Activated T-helper 17 cell treated with anti-CD3 and anti-CD28 coated beads, Interleukin-2, amount 50 U/mL, for 72 hours (primary cell): ENCODE data around the gene PITRM1. TPM values are rescaled to one million over a fixed set of nuclear protein-coding genes. Genes with fewer than 3 reads are reported as not detected.
A peak's percentile ranks its signal among the peaks of the same experiment; 100 is the strongest.
"Not testable (repeated sequence)": the region's sequence is repeated elsewhere in the genome, so short reads cannot be mapped to it uniquely, and the experiment has no call there.

Experiments used
- ATAC-seq: fragments of 150-1000 bp; cut with Tn5 transposase; replicated peaks from 2 replicates; pipeline ENCODE4 v1.10.0; 2021; ENCODE audit warnings: mild to moderate bottlenecking, moderate library complexity
- H3K27ac Mint-ChIP-seq: one replicate; pipeline ENCODE4 v1.8.0; 2022; ENCODE audit warnings: mixed read lengths
- H3K27me3 Mint-ChIP-seq: one replicate; pipeline ENCODE4 v1.8.0; 2022; ENCODE audit warnings: mixed read lengths
- H3K36me3 Mint-ChIP-seq: one replicate; pipeline ENCODE4 v1.8.0; 2022; ENCODE audit warnings: low read depth, mild to moderate bottlenecking, mixed read lengths
- H3K4me1 Mint-ChIP-seq: one replicate; pipeline ENCODE4 v1.8.0; 2022; ENCODE audit warnings: mixed read lengths
- H3K4me3 Mint-ChIP-seq: one replicate; pipeline ENCODE4 v1.8.0; 2022; ENCODE audit warnings: mild to moderate bottlenecking, mixed read lengths
- H3K9me3 Mint-ChIP-seq: one replicate; pipeline ENCODE4 v1.8.0; 2022; ENCODE audit warnings: mixed read lengths
- total RNA-seq, 2 donors: library from RNA; stranded (reverse); gene quantifications; one replicate each; pipeline ENCODE4 v1.2.3, GENCODE V29; 2022

The PITRM1 gene
- total RNA-seq, 2 donors from 2014 or later = 160 to 169 TPM

DNA sequence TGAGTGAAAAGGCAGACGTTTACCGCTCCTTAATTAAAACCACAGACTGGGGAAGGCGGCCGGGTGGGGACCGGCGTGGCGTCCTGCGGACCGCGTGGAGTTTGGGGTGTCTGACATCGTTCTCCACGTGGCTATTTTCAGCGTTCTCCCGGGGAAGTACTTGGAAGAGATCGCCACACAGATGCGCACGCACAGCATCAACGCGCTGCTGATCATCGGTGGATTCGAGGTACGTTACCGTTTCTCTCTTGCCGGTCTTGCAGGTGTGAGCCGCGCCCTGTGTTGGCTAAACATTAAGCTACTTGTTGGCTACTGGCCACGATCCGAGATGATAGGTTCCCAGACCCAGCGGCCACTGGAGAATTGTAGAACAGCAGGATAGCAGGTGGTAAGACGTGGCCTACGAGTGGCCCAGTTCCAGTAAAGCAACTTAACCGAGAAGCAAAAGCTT is 53.9 kb downstream of the PITRM1 start:
- Mint-ChIP-seq H3K27me3 (no peaks in the 10 kb centered on the region), H3K36me3 (peaks cover 100% of the 10 kb centered on the region), H3K9me3 (no peaks in the 10 kb centered on the region), H3K4me1 (peaks cover 4% of the 10 kb centered on the region), H3K4me3 (no peak overlapping the region), H3K27ac (no peak overlapping the region)
- no peak for ATAC-seq

DNA sequence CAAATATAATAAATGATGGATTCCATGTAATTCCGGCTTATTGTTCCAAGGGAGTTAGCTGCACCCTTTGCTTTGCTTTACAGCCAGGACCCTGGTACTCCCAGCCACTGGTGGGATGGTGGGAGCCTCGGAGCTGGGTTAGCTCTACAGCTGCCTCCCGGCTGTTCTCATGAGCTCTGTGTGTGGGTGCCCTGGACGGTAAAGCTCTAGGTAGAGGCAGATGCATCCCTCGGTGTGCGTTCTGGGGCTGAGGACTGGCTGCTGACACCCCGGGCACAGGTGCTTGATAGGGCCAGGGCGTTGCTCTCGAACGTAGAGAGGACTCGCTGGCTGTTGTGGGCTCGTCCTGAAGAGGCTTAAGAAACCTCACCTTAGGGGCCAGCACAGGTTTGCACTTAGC is 55.1 kb downstream of the PITRM1 start:
- ATAC-seq = no peak
- no peaks in the 10 kb centered on the region for H3K27me3 Mint-ChIP-seq
- peaks cover 4% of the 10 kb centered on the region for H3K4me1 Mint-ChIP-seq
- no peak overlapping the region for H3K27ac Mint-ChIP-seq
- peaks cover 100% of the 10 kb centered on the region for H3K36me3 Mint-ChIP-seq
- no peaks in the 10 kb centered on the region for H3K9me3 Mint-ChIP-seq
- H3K4me3 Mint-ChIP-seq = no peak overlapping the region

DNA sequence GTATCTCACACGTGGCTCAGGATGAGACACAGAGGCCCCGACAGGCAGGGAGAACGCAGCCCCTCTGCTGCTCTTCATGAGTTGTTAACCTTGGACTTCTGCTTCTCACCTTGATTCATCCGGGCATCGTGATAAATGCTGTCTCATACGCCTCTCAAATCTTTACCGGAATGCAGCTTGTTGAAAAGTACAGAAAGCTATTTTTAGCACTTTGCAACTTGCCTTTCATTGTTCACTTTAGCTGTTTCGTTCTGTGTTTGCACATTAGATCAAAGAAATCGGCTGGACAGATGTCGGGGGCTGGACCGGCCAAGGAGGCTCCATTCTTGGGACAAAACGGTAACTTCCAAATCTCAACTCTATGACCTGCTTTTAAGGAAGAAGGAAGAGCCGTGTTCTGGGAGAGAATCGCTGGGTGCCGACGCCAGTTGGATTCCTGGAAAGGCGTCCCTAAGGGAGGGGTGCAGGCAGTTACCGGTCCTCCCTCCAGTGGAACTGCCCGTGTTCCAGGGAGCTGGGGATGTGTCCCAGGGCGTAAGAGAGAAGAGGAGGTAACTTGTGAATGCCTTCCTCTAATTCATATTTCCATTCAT is 56.0 kb downstream of the PITRM1 start:
- peaks cover 4% of the 10 kb centered on the region for H3K4me1 Mint-ChIP-seq
- peaks cover 100% of the 10 kb centered on the region for H3K36me3 Mint-ChIP-seq
- no peak overlapping the region for H3K4me3 Mint-ChIP-seq
- H3K9me3 Mint-ChIP-seq = no peaks in the 10 kb centered on the region
- no peaks in the 10 kb centered on the region for H3K27me3 Mint-ChIP-seq
- H3K27ac Mint-ChIP-seq = peak overlapping the region; percentile 74
- ATAC-seq = no peak

DNA sequence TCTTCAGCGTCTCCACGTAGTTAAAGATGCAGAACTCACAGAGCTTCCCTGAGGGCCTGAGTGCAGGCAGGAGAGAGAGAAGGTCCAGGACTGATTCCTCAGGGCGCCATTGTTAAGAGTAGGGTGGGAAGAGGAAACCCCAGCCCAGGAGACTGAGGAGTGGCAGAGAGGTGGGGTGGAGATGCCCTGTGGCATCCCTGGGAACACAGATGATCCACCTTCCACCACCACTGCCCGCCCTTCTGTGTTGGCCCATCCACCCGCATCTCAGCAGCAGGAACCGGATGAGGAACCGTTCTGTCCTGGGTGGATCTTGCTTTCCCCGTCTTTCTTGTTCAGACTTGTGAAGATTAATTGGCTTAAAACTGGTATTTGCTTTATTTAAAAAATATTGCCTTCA is 56.9 kb downstream of the PITRM1 start:
- no peaks in the 10 kb centered on the region for H3K27me3 Mint-ChIP-seq
- H3K4me1 Mint-ChIP-seq = peaks cover 9% of the 10 kb centered on the region
- H3K27ac Mint-ChIP-seq = no peak overlapping the region
- H3K36me3 Mint-ChIP-seq = peaks cover 100% of the 10 kb centered on the region
- no peak for ATAC-seq
- H3K4me3 Mint-ChIP-seq = no peak overlapping the region
- H3K9me3 Mint-ChIP-seq = no peaks in the 10 kb centered on the region

DNA sequence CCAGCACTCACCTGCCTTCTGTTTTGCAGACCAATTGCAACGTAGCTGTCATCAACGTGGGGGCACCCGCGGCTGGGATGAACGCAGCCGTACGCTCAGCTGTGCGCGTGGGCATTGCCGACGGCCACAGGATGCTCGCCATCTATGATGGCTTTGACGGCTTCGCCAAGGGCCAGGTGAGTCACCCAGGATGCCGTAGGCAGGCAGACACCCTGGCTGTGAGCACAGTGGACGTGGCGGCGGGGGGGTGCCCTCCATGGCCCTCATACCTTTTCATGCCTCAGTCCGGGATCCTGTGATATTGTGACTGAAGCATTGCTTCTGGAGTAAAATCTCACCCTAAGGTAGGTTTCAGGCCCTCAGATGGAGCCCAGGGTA is 59.2 kb downstream of the PITRM1 start:
- Mint-ChIP-seq H3K9me3 (no peaks in the 10 kb centered on the region), H3K36me3 (peaks cover 99% of the 10 kb centered on the region), H3K27me3 (no peaks in the 10 kb centered on the region), H3K27ac (no peak overlapping the region), H3K4me3 (no peak overlapping the region), H3K4me1 (peaks cover 11% of the 10 kb centered on the region)
- ATAC-seq = no peak

DNA sequence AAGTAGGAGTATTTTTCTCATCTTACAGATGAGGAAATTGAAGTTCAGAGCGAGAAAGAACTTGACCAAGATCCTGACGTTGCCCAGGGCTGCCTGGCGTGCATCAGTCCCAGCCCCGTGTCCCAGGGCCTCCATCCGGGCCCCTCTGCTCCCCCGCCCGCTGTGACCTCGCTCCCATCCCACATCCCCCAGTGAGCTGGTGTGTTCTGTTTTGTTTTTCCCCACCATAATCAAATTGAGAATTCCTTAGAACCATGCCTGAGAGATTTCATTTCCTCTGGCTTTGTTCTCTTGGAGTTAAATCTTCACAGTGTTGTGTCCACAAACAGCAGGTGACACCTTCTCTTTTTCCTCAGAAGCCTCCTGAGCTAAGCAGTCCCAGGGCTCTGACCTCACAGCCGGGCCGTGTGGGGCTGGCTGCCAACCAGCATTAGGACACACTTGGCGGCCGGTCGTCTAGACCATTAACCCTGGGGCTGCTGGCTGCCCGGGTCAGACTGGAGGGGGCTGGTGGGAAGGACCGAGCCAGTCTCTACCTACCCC is 60.9 kb downstream of the PITRM1 start:
- ATAC-seq = no peak
- H3K9me3 Mint-ChIP-seq = no peaks in the 10 kb centered on the region
- H3K4me3 Mint-ChIP-seq = no peak overlapping the region
- H3K27me3 Mint-ChIP-seq = no peaks in the 10 kb centered on the region
- peaks cover 98% of the 10 kb centered on the region for H3K36me3 Mint-ChIP-seq
- peaks cover 11% of the 10 kb centered on the region for H3K4me1 Mint-ChIP-seq
- no peak overlapping the region for H3K27ac Mint-ChIP-seq

DNA sequence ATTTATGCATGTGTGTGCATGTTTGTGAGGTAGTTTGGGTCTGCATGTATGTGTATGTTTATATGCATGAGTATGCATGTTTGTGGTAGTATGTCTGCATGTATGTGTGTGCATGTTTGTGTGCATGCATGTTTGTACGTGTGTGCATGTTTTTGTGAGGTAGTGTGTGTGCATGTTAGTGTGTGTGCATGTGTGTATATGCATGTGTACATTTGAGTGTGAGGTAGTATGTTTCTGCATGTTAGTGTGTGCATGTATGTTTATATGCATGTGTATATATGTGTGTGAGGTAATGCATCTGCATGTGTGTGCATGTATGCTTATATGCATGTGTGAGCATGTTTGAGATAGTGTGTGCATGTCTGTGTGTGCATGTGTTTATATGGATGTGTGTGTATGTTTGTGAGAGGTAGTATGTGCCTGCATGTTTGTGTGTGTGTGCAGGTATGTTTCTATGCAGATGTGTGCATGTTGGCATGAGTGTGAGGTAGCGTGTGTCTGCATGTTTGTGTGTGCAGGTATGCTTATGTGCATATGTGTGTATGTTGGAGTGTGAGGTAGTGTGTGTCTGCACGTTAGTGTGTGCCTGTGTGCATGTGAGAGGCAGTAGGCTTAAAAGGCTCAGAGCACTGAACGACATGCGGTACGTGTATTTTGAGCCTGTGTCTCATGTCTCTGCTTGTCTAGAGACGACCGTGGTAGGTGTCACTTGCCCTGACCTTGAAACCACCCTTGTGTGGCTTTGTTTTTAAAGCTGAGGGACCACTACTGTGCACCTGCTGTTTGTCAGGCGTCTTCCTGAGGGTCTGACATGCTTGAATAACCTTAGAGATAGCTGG is 61.6 kb downstream of the PITRM1 start:
- no peaks in the 10 kb centered on the region for H3K27me3 Mint-ChIP-seq
- H3K36me3 Mint-ChIP-seq = peaks cover 91% of the 10 kb centered on the region
- H3K4me3 Mint-ChIP-seq = no peak overlapping the region
- peaks cover 7% of the 10 kb centered on the region for H3K4me1 Mint-ChIP-seq
- ATAC-seq = no peak
- H3K27ac Mint-ChIP-seq = no peak overlapping the region
- H3K9me3 Mint-ChIP-seq = no peaks in the 10 kb centered on the region

DNA sequence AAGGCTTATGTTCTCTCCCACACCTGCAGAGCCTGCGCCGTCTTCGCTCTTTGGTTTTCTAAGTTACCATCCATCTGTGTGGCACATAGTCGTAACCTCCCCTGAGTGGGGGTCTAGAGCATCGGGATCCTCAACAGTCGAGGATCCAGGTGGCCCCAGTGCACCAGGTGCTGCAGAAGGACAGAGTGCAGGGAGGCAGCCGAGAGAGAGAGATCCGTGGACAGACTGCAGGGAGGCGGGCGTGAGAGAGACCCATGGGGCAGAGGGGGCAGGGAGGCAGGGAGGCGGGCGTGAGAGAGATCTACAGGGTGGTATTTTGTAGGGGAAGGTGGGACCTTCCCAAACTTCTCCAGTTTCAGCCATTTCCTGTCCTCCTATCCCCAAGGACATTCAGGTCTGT is 62.9 kb downstream of the PITRM1 start:
- Mint-ChIP-seq H3K36me3 (peaks cover 89% of the 10 kb centered on the region), H3K4me3 (no peak overlapping the region), H3K27me3 (no peaks in the 10 kb centered on the region), H3K9me3 (no peaks in the 10 kb centered on the region), H3K4me1 (peaks cover 7% of the 10 kb centered on the region), H3K27ac (no peak overlapping the region)
- ATAC-seq = no peak

DNA sequence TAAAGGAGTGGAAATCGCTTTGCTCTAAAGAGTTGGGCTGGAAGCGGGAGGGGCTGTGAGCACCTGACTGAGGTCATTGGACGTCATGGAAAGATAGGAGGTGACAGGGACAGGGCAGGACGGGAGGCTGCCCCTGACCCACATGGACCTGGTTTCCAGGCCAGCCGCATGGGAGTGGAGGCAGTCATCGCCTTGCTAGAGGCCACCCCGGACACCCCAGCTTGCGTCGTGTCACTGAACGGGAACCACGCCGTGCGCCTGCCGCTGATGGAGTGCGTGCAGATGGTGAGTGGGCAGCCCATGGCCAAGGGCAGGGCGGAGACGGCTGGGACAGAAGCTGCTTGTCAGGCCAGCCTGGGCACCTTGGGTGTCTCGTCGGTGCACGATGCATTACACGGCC is 63.4 kb downstream of the PITRM1 start:
- H3K9me3 Mint-ChIP-seq = no peaks in the 10 kb centered on the region
- H3K27ac Mint-ChIP-seq = no peak overlapping the region

DNA sequence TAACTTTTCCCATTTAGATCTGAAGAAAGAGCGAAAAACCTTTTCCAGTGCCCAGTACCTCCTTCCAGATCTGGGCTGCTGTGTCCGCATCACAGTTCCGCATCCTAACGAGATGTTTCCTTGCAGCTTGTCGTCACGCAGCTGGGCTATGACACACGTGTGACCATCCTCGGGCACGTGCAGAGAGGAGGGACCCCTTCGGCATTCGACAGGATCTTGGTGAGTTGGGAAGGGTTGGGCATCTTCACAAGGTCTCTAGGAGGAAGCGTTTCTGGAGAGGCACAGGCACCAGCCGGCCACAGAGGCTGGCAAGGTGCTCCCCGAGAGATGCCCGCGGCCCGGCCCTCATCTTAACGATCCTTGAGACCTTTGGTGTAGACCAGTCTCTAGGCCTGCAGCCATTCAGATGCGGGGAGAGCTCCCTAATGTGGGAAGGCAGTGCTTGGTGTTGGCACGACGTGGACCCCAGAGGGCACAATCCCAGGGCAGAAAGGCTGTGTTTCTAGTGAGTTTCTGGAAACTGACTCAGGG is 63.9 kb downstream of the PITRM1 start:
- Mint-ChIP-seq H3K9me3 (no peaks in the 10 kb centered on the region), H3K36me3 (peaks cover 89% of the 10 kb centered on the region), H3K27ac (no peak overlapping the region), H3K4me1 (peaks cover 7% of the 10 kb centered on the region), H3K27me3 (no peaks in the 10 kb centered on the region), H3K4me3 (no peak overlapping the region)
- no peak for ATAC-seq

More for the DNA sequence above, 63.4 kb downstream of the PITRM1 start:
- H3K4me1 Mint-ChIP-seq = peaks cover 7% of the 10 kb centered on the region
- H3K4me3 Mint-ChIP-seq = no peak overlapping the region
- H3K36me3 Mint-ChIP-seq = peaks cover 89% of the 10 kb centered on the region
- no peak for ATAC-seq
- H3K27me3 Mint-ChIP-seq = no peaks in the 10 kb centered on the region

DNA sequence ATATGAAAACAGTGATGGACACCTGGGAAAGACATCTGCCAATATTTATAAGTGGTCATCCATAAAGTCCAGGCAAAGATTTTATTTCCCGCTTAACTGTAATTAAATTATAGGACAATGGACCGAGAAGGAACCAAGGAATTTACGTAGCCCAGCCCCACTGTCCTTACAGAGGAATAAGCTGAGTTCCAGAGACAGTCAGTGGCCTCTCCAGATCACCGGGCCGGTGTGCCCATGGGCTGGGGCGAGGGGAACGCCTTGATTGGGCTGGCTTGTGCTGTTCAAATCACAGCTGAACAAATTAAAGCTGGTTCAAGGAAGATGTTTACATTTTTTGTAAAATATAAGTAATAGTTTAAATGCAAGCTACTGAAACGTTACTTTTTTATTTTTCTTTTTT is 64.5 kb downstream of the PITRM1 start:
- H3K4me3 Mint-ChIP-seq = no peak overlapping the region
- peaks cover 7% of the 10 kb centered on the region for H3K4me1 Mint-ChIP-seq
- H3K27me3 Mint-ChIP-seq = no peaks in the 10 kb centered on the region
- H3K9me3 Mint-ChIP-seq = no peaks in the 10 kb centered on the region
- no peak overlapping the region for H3K27ac Mint-ChIP-seq
- peaks cover 89% of the 10 kb centered on the region for H3K36me3 Mint-ChIP-seq
- ATAC-seq = no peak

DNA sequence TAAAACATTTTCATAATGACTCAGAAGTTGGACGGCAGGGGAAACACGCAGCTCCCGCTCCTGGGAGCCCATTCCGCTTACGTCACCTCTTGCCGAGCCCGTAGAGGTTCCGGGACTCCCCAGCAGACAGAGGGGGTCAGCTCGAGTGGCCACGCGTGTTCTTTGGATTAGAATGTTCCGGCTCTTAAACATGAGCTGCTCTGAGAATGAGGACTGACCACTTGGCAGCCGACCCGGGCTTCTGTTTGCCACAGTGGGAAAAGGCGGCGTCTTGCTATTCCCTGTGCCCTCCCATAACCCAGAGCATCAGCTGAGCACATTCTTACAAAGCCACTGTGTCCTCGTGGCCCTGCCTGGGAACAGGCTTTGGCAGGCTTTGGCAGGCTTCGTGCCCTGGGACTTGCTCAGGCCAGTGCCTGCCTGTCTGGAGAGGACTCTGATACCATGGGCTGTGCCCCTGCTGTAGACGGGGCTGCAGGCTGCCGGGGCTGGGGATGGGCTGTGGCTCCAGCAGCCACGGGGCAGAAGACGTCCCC is 65.1 kb downstream of the PITRM1 start:
- peaks cover 89% of the 10 kb centered on the region for H3K36me3 Mint-ChIP-seq
- H3K27ac Mint-ChIP-seq = no peak overlapping the region
- H3K9me3 Mint-ChIP-seq = no peaks in the 10 kb centered on the region

DNA sequence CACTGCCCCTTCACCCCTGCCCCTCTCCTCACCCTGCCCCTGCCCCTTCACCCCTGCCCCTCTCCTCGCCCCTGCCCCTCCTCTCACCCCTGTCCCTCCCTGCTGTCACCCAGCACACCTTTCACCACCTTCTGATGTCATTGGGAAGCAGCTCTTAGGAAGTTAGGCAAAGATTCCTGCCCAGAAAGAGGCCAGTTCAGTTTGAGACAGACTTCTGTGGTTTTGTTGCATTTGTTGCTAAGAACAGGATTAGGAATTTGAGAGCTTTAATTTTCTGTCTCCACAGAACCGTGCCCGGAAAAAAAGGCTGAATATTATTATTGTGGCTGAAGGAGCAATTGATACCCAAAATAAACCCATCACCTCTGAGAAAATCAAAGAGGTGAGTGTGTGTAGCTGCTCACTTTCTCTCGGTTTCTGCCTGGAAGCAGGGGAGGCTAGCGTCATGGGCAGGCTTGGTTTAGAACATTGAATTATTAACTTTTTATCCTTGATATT is 65.6 kb downstream of the PITRM1 start:
- ATAC-seq = no peak
- Mint-ChIP-seq H3K9me3 (no peaks in the 10 kb centered on the region), H3K4me3 (no peak overlapping the region), H3K4me1 (peaks cover 7% of the 10 kb centered on the region), H3K27ac (no peak overlapping the region), H3K36me3 (peaks cover 89% of the 10 kb centered on the region), H3K27me3 (no peaks in the 10 kb centered on the region)

More for the DNA sequence above, 65.1 kb downstream of the PITRM1 start:
- H3K27me3 Mint-ChIP-seq = no peaks in the 10 kb centered on the region
- H3K4me3 Mint-ChIP-seq = no peak overlapping the region
- H3K4me1 Mint-ChIP-seq = peaks cover 7% of the 10 kb centered on the region
- no peak for ATAC-seq

DNA sequence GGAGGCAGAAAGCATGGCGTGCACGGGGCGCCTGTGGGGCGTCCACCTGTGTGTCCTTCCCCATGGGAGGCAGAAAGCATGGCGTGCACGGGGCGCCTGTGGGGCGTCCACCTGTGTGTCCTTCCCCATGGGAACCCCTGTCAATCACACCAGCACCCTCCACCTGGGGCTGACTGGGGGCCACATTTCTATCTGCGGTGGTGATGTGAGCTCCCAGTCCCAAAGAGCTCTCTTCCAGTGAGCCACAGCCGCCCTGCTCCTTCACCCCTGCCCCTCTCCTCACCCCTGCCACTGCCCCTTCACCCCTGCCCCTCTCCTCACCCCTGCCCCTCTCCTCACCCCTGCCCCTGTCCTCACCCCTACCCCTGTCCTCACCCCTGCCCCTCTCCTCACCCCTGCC is 66.3 kb downstream of the PITRM1 start:
- not testable (repeated sequence) for H3K4me1 Mint-ChIP-seq, ATAC-seq

More for the DNA sequence above, 66.3 kb downstream of the PITRM1 start:
- not testable (repeated sequence) for H3K27me3 Mint-ChIP-seq, H3K9me3 Mint-ChIP-seq, H3K4me3 Mint-ChIP-seq, H3K27ac Mint-ChIP-seq
- peaks cover 89% of the 10 kb centered on the region for H3K36me3 Mint-ChIP-seq
